Limb (tissue), 2 donors: ENCODE results near the gene GATAD2A.

Experiments used
- DNase-seq, 2 donors: peaks; one replicate each; pipeline ENCODE4 v3.0.0-alpha.2; 2016; ENCODE audit errors: extremely low spot score in 2 of 2

GATAD2A gene

GRCh38 chr19:19543640-19544039 lies 138.2 kb downstream of the GATAD2A start:
- DNase-seq: peak in 1 of 2 donors; percentile 26

DNA sequence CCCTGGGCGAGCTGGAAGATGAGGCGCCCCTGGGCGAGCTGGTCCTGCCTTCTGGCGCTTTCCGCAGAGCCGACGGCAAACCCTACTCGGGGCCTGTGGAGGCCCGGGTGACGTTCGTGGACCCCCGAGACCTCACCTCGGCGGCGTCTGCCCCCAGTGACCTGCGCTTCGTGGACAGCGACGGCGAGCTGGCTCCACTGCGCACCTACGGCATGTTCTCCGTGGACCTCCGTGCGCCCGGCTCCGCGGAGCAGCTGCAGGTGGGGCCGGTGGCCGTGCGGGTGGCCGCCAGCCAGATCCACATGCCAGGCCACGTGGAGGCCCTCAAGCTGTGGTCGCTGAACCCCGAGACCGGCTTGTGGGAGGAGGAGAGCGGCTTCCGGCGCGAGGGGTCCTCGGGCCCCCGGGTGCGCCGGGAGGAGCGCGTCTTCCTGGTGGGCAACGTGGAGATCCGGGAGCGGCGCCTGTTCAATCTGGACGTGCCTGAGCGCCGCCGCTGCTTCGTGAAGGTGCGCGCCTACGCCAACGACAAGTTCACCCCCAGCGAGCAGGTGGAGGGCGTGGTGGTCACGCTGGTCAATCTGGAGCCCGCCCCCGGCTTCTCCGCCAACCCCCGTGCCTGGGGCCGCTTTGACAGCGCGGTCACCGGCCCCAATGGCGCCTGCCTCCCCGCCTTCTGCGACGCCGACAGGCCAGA lies 138.9 kb downstream of the GATAD2A start:
- no peak for DNase-seq

GRCh38 chr19:19544954-19545591 lies 139.6 kb downstream of the GATAD2A start:
- DNase-seq: no peak

DNA sequence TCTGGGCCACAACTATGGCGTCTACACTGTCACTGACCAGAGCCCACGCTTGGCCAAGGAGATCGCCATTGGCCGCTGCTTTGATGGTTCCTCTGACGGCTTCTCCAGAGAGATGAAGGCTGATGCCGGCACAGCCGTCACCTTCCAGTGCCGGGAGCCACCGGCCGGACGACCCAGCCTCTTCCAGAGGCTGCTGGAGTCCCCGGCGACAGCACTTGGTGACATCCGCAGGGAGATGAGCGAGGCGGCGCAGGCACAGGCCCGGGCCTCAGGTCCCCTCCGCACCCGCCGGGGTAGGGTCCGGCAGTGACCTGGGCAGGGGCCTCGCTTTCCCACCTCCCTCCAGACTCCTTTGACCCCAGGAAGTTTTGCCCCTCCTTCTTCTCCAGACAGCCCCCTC lies 140.2 kb downstream of the GATAD2A start:
- no peak for DNase-seq

DNA sequence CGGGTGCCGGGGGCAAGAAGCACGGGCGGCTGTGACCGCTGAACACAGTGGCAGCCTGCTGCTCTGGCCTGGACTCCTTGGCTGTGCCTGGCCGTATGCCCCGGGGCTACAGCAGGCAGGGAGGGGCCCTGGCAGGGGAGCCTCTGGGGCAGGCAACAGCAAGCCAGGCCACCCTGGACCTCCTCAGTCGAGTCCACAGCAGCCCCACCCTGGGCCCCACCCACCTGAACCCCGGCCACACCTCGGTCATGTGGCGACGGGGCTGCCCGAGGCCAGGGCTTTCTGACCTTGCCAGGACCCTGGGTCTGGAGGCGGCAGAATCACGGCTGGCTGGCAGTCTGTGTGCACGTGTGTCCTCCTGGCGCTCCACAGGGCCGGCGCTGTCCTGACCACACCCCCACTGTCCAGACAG lies 141.3 kb downstream of the GATAD2A start:
- no peak for DNase-seq

- no peak for DNase-seq
Measured at GRCh38 chr19:19547674-19548336, 142.3 kb downstream of the GATAD2A start.

DNA sequence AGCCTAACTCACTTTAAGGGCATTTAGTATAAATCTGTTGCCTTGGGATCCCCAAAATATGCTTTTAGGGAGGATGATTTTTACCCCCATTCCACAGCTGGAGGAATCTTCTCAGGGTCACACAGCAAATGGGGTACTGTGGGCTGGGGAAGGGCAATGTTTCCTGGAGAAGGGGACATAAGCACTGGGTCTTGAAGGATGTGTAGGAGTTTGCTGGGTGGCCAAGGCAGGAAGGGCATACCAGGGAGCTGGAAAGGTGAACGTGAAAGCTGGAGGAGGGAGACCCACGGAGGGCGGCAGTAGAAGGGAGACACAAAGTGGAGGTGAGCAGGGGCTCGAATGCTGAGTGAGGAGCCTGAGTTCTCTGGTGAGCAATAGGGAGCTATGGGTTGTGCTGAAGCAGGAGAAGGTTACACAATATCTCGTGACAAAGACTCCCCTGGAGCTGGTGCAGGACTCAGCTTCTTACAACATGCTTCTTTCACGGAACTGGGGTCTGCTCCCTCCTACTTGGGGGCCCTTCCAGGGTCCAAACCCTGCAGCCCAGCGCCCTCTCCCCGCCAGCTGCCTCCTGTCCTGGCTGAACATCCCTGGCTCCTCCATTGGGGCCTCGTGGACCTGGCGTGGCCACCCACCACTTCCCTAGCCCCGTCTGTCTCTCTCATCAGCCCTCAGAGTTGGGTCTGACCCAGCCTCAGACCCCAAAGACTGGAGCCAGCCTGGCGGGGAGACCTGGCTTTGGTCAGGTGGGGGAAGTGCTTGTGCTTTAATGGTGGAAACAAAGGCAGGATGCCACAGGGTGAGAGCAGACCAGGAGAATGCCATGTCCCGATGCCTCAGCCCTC lies 143.7 kb downstream of the GATAD2A start:
- no peak for DNase-seq

DNA sequence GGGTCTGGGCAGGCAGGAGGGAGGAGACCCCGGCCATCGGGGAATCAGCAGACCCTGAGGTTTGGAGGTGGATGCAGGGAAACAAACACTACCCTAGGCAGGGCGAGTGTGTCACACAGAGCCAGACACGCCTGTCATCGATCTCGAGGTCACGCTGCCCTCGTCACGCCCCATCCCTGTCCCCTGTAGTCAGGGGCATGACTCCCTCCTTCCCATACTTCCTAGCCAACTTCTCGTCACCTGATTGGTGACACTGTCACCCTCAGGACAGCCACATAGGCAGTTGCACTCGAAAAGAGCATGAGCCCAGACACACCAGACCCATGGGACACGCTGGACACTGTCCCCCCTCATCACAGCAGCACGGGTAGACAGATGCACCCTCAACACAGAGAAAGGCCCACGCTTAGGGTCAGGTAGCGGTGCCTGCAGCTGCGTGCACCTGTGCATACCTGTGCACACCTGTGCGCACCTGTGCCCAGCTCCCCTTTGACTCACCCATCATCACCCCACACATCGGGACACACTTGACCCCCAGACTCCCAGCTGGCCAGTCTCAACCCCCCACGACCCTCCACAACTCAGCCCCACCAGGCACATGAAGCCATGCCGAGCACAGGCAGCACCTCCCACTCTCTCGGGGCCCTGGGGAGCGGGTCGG lies 144.5 kb downstream of the GATAD2A start:
- no peak for DNase-seq

GRCh38 chr19:19550485-19550929 lies 145.0 kb downstream of the GATAD2A start:
- DNase-seq: peak in 1 of 2 donors; percentile 66

DNA sequence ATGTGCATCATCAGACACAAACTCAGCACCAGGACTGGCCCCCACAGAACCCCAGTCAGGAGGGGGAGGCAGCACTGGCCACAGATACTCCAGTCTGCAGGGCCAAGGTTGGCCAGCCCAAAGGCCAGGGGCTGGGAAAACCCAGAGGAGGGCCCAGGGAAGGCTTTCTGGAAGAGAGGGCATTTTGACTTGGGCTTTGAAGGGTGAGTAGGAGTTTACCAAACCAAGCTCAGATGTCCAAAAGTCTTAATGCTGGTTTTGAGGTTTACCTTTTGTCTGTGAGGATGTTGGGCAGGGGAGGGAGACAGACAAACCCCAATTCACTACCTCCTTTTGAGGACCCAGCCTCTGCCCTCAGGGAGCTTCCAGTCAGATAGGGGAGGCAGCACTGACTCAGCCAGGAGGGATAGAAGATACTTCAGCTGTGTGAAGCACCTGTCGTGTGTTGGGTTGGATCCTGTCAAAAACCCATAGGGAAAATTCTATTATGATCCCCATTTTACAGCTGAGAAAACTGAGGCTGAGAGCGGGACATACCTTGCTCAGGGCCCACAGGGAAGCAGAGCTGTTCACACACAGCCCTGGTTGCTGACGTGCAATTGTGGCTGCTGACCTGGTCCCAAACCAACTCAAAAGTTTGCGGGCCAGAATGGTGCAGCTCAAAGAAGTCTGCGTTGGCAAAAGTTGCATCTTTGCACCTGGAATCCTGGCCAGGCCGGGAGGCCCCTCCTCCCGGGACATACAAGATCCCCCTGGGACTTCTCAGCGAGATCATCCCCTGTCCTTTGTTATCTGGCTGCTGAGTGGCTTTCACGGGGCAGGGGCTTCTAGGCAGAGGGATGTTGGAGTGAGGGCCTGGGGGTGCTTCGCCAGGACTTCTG lies 145.7 kb downstream of the GATAD2A start:
- DNase-seq: no peak

- DNase-seq: peak in 1 of 2 donors; percentile 45
Measured at GRCh38 chr19:19551853-19552192, 146.3 kb downstream of the GATAD2A start.

GRCh38 chr19:19552798-19553197 lies 147.3 kb downstream of the GATAD2A start:
- DNase-seq: peak in 1 of 2 donors; percentile 55

GRCh38 chr19:19553670-19554069 lies 148.2 kb downstream of the GATAD2A start:
- no peak for DNase-seq

DNA sequence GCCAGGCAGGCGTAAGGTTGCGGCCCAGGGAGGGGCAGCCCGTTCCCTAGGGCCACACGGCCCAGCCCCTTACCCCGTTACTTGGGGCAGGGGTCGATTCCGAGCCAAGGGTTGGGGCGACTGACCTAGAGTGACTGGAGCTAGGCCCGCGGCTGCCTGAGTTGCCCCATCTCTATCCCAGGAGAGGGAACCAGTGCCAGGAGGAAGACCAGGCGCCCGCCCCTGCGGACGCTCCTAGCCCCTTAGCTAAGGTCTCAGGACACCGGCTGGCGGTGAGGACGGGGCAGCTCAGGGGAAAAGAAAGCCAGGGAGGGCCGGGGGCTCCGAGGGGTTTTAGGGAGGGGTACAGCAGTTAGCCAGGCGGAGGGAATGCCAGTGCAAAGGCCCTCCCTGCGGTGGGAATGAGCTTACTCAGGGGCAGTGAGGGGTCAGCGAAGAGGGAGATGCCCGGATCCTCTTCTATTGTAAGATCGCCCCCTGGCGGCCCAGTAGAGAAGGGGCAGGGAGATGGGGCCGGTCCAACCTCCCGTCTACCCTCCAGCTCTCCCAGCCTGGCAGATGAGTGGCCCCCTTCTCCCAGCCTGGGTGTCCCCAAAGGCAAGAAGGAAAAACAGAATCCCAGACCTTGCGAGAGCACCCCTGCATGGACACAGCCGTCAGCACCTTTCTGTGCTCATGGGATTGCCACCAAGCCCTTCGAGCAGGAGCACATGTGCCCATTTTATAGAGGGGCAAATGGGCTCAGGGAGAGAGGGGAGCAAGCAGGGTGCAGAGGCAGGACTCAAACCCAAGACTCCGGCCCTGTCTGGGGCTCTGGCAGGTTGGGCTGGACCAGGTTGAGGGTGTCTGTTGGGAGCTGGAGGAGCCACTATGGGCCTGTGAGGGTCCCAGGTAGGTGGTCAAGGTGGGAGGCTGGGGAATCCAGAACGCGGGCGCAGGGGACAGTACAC lies 148.9 kb downstream of the GATAD2A start:
- DNase-seq: peak in 1 of 2 donors; percentile 50

GRCh38 chr19:19558055-19558454 lies 152.6 kb downstream of the GATAD2A start:
- DNase-seq: no peak
